ENCODE measurements around the gene ARID3C.

DNA sequence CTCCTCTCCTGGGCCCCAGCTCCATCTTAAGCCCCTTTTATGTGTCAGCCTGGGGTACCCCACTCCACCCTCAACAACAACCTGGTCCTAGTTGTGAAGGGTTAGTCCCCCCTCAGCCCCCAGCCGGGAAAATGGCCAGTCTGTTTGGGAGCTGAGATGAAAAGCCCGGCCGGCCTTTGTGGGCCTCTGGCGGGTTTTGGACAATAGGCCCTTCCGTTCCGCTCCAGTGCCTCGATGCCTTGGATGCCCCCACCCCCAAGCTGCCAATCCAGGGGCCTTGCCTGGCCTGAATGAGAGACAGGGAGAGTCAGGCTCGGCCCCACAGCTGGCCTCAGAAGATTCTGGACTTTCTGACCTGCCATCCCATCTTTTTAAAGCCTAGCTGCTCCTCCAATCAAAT lies 48.5 kb downstream of the ARID3C start:
- TF ChIP-seq RFX5 (IDR thresholded peaks at IDR 0.05) = no peak
- TF ChIP-seq, protein P1, sequence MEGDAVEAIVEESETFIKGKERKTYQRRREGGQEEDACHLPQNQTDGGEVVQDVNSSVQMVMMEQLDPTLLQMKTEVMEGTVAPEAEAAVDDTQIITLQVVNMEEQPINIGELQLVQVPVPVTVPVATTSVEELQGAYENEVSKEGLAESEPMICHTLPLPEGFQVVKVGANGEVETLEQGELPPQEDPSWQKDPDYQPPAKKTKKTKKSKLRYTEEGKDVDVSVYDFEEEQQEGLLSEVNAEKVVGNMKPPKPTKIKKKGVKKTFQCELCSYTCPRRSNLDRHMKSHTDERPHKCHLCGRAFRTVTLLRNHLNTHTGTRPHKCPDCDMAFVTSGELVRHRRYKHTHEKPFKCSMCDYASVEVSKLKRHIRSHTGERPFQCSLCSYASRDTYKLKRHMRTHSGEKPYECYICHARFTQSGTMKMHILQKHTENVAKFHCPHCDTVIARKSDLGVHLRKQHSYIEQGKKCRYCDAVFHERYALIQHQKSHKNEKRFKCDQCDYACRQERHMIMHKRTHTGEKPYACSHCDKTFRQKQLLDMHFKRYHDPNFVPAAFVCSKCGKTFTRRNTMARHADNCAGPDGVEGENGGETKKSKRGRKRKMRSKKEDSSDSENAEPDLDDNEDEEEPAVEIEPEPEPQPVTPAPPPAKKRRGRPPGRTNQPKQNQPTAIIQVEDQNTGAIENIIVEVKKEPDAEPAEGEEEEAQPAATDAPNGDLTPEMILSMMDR (IDR thresholded peaks at IDR 0.05) = no peak

Measured in A549 (cell line).